Stimulated activated CD4-positive, alpha-beta T cell treated with anti-CD3 and anti-CD28 coated beads, Interleukin-1b, Interleukin-23, amount 100 ng/mL, for 4 hours (primary cell): ENCODE data around the gene GAGE10.
"Not testable (repeated sequence)": the region's sequence is repeated elsewhere in the genome, so short reads cannot be mapped to it uniquely, and the experiment has no call there.

Experiments used
- DNase-seq, 2 donors: peaks; one replicate each; pipeline ENCODE4 v3.0.0-alpha.2; 2020; ENCODE audit warnings: low read depth in 2 of 2

Gene GAGE10

GRCh38 chrX:49276671-49277534 lies 26.5 kb upstream of the GAGE10 start:
- no peak for DNase-seq

- no peak for DNase-seq
Measured at GRCh38 chrX:49277535-49277830, 26.0 kb upstream of the GAGE10 start.

GRCh38 chrX:49278081-49278480 lies 25.4 kb upstream of the GAGE10 start:
- no peak for DNase-seq

- DNase-seq: no peak
Measured at GRCh38 chrX:49282647-49283011, 20.8 kb upstream of the GAGE10 start.

GRCh38 chrX:49284212-49284611 lies 19.2 kb upstream of the GAGE10 start:
- DNase-seq: no peak

- DNase-seq: no peak
Measured at GRCh38 chrX:49286136-49286535, 17.3 kb upstream of the GAGE10 start.

GRCh38 chrX:49286581-49286980 lies 16.9 kb upstream of the GAGE10 start:
- no peak for DNase-seq

GRCh38 chrX:49287665-49288064 lies 15.8 kb upstream of the GAGE10 start:
- DNase-seq: no peak

- no peak for DNase-seq
Measured at GRCh38 chrX:49290215-49290614, 13.2 kb upstream of the GAGE10 start.

- peak; percentile 60 to 61 for DNase-seq
Measured at GRCh38 chrX:49291615-49292337, 11.7 kb upstream of the GAGE10 start.

- no peak for DNase-seq
Measured at GRCh38 chrX:49292400-49293362, 10.8 kb upstream of the GAGE10 start.

GRCh38 chrX:49299293-49299692 lies 4.2 kb upstream of the GAGE10 start:
- DNase-seq: not testable (repeated sequence)

GRCh38 chrX:49300703-49301102 lies 2.7 kb upstream of the GAGE10 start:
- no peak for DNase-seq

GRCh38 chrX:49307775-49308174 lies 4.3 kb downstream of the GAGE10 start:
- not testable (repeated sequence) for DNase-seq

- no peak for DNase-seq
Measured at GRCh38 chrX:49308604-49309269, 5.3 kb downstream of the GAGE10 start.

GRCh38 chrX:49309401-49309981 lies 6.0 kb downstream of the GAGE10 start:
- no peak for DNase-seq

GRCh38 chrX:49310371-49310770 lies 6.9 kb downstream of the GAGE10 start:
- no peak for DNase-seq

GRCh38 chrX:49312176-49312575 lies 8.7 kb downstream of the GAGE10 start:
- no peak for DNase-seq

GRCh38 chrX:49316085-49316484 lies 12.6 kb downstream of the GAGE10 start:
- DNase-seq: no peak

GRCh38 chrX:49321737-49322136 lies 18.3 kb downstream of the GAGE10 start, which contains the start of gene GAGE12J:
TSS of gene GAGE12J (plus strand) at chrX:49322037. CDS start at chrX:49323194, 1,157 bp downstream.
- not testable (repeated sequence) for DNase-seq

- not testable (repeated sequence) for DNase-seq
Measured at GRCh38 chrX:49322266-49322665, 18.8 kb downstream of the GAGE10 start.
